DND-41 (cell line): ENCODE measurements around the gene NOC2L.

Experiments used
- ATAC-seq: fragments of 200-7000 bp; cut with Tn5 transposase; 3 replicates; pipeline ENCODE4 v1.9.1; 2021; ENCODE audit warnings: low read depth; ENCODE audit not compliant: insufficient read depth
- DNase-seq: peaks from one replicate; pipeline ENCODE4 v3.0.0-alpha.2; 2020
- H2AFZ ChIP-seq: 2 replicates; pipeline ENCODE4 v1.6.0; 2012; ENCODE audit warnings: low read depth, low read length
- H3K27ac ChIP-seq: 2 replicates; pipeline ENCODE4 v1.5.1; 2012; ENCODE audit warnings: low read length, inconsistent platforms
- H3K27me3 ChIP-seq: fragments of 200-600 bp; sonication (generic); 2 replicates; pipeline ENCODE4 v1.6.0; 2012; ENCODE audit warnings: low read length, mild to moderate bottlenecking, inconsistent platforms; ENCODE audit not compliant: insufficient read depth, poor library complexity
- H3K36me3 ChIP-seq: 2 replicates; pipeline ENCODE4 v1.5.1; 2012; ENCODE audit warnings: low read length, inconsistent platforms; ENCODE audit not compliant: insufficient read depth
- H3K4me1 ChIP-seq: 2 replicates; pipeline ENCODE4 v1.5.1; 2012; ENCODE audit warnings: mild to moderate bottlenecking, low read length; ENCODE audit not compliant: insufficient read depth
- H3K4me2 ChIP-seq: 2 replicates; pipeline ENCODE4 v1.6.0; 2012; ENCODE audit warnings: mild to moderate bottlenecking, moderate library complexity, low read length, inconsistent platforms; ENCODE audit not compliant: insufficient read depth
- H3K4me3 ChIP-seq, 2 experiments: fragments of 200-600 bp in 1 of 2; shearing (Covaris generic) in 1 of 2; 2 replicates each; pipeline ENCODE4 v1.5.1; 2012 to 2016; ENCODE audit warnings: inconsistent platforms in 2 of 2, low read length in 2 of 2, mild to moderate bottlenecking in 2 of 2, low read depth in 1 of 2, moderate library complexity in 1 of 2
- H3K79me2 ChIP-seq: 2 replicates; pipeline ENCODE4 v1.6.0; 2012; ENCODE audit warnings: low read length, inconsistent platforms; ENCODE audit not compliant: insufficient read depth
- H3K9ac ChIP-seq: 2 replicates; pipeline ENCODE4 v1.6.0; 2012; ENCODE audit warnings: low read depth, mild to moderate bottlenecking, inconsistent platforms, low read length, moderate library complexity
- H3K9me3 ChIP-seq: 2 replicates; pipeline ENCODE4 v1.5.1; 2012; ENCODE audit warnings: low read length, moderate library complexity, mild to moderate bottlenecking, inconsistent platforms; ENCODE audit not compliant: insufficient read depth, severe bottlenecking
- H4K20me1 ChIP-seq: 2 replicates; pipeline ENCODE4 v1.6.0; 2012; ENCODE audit warnings: low read length; ENCODE audit not compliant: insufficient read depth
- EZH2 ChIP-seq: IDR thresholded peaks from 3 replicates; pipeline ENCODE4 v1.6.1; 2012; ENCODE audit warnings: borderline replicate concordance, low read depth, mild to moderate bottlenecking, moderate library complexity, low read length, inconsistent platforms; ENCODE audit not compliant: severe bottlenecking
- TF ChIP-seq, protein P1 (sequence below): IDR thresholded peaks from 2 replicates; pipeline ENCODE4 v1.5.1; 2012; ENCODE audit warnings: borderline replicate concordance, low read length, moderate library complexity, mild to moderate bottlenecking; ENCODE audit not compliant: poor library complexity, severe bottlenecking; ENCODE audit errors: extremely low read depth

NOC2L gene

DNA sequence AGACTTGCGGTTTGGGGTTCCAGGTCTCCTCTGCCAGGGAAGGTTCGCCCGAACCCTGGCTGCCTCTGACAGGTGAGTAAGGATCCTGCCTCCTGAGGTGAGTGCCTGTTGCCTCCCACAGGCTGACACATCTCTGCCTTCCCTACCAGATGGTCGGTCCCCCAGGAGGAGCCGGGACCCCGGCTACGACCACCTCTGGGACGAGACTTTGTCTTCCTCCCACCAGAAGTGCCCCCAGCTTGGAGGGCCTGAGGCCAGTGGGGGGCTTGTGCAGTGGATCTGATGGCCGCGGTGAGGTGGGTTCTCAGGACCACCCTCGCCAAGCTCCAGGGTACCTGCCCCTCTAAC, 15.2 kb upstream of the NOC2L start:
- DNase-seq (no peak), ATAC-seq (no peak)
- Histone ChIP-seq H2AFZ (no peak overlapping the region), H3K9ac (no peak overlapping the region), H3K36me3 (no peaks in the 10 kb centered on the region), H3K79me2 (no peaks in the 10 kb centered on the region), H3K4me3 (no peak overlapping the region), H3K27me3 (peaks cover 9% of the 10 kb centered on the region), H3K4me1 (peaks cover 15% of the 10 kb centered on the region), H4K20me1 (no peaks in the 10 kb centered on the region; the same call in 1 of the 2 replicates), H3K4me2 (no peak overlapping the region), H3K9me3 (no peaks in the 10 kb centered on the region), H3K27ac (no peak overlapping the region)
- TF ChIP-seq, protein P1, sequence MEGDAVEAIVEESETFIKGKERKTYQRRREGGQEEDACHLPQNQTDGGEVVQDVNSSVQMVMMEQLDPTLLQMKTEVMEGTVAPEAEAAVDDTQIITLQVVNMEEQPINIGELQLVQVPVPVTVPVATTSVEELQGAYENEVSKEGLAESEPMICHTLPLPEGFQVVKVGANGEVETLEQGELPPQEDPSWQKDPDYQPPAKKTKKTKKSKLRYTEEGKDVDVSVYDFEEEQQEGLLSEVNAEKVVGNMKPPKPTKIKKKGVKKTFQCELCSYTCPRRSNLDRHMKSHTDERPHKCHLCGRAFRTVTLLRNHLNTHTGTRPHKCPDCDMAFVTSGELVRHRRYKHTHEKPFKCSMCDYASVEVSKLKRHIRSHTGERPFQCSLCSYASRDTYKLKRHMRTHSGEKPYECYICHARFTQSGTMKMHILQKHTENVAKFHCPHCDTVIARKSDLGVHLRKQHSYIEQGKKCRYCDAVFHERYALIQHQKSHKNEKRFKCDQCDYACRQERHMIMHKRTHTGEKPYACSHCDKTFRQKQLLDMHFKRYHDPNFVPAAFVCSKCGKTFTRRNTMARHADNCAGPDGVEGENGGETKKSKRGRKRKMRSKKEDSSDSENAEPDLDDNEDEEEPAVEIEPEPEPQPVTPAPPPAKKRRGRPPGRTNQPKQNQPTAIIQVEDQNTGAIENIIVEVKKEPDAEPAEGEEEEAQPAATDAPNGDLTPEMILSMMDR, result no peak
- no peak for TF ChIP-seq EZH2

DNA sequence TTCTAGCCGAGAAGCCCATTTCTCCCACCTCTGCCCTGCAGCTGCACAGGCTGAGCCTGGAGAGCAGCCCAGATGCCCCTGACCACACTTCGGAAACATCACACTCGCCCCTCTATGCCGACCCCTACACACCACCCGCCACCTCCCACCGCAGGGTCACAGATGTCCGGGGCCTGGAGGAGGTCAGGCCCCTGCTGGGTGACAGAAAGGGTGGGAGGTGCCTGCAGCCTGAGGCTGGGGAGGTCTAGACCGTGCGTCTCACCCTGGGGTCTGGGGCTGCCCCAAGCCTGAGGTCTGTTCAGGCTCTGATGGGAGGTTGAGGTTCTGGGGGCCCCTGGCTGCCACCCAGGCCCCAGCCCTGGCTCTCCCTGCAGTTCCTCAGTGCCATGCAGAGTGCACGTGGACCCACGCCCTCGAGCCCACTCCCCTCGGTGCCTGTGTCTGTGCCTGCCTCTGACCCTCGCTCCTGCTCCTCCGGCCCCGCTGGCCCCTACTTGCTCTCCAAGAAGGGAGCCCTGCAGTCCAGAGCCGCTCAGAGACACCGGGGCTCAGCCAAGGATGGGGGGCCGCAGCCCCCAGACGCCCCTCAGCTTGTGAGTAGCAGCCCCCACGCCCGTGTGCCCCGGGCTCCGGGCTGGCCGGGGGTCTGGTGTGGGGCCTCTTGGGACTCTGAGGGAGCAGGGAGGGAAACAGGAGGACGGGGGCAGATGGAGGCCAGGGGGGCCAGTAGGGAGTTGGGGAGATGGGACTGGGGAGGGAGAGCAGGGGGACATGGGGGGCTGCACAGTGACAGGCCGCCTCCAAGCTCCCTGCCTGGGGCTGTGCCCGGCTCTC, 14.6 kb upstream of the NOC2L start:
- no peak overlapping the region for H3K4me2 ChIP-seq
- H3K27ac ChIP-seq, result no peak overlapping the region
- TF ChIP-seq EZH2, result no peak
- TF ChIP-seq, protein P1, result no peak
- ATAC-seq, result no peak
- H2AFZ ChIP-seq, result no peak overlapping the region
- H3K79me2 ChIP-seq, result no peaks in the 10 kb centered on the region
- no peaks in the 10 kb centered on the region for H3K9me3 ChIP-seq
- no peaks in the 10 kb centered on the region; the same call in 1 of the 2 replicates for H4K20me1 ChIP-seq
- H3K4me3 ChIP-seq, result no peak overlapping the region
- DNase-seq, result no peak
- H3K4me1 ChIP-seq, result peaks cover 15% of the 10 kb centered on the region
- no peak overlapping the region for H3K9ac ChIP-seq
- peaks cover 9% of the 10 kb centered on the region for H3K27me3 ChIP-seq
- H3K36me3 ChIP-seq, result no peaks in the 10 kb centered on the region

DNA sequence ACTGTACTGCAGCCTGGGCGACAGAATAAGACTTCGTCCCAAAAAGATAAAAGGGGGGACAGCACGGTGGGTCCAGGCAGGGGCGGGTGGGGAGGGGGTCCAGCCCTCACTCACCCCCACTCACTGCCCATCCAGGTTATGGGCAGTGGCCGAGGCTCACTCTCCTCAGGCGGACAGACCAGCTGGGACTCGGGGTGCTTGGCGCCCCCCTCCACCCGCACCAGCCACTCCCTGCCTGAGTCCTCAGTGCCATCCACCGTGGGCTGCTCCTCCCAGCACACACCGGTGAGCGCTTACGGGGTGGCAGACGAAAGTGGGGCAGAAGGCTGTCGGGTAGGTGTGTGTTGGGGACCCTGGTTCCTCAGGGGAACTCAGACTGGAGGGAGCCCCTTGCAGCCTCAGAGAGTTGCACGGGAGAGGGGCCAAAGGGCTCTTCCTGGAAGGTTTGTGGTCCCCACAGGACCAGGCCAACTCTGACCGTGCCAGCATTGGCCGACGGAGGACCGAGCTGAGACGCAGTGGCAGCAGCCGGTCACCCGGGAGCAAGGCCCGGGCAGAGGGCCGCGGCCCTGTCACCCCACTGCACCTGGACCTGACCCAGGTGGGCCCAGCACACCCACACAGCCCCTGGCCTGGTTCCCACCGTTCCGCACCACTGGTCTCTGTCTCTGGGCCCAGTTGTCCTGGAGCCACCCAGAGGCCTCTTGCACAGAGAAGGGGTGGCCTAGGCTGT, 13.8 kb upstream of the NOC2L start:
- DNase-seq (no peak), ATAC-seq (no peak)
- H4K20me1 ChIP-seq, result peaks cover 5% of the 10 kb centered on the region; the same call in 1 of the 2 replicates
- no peak overlapping the region for H2AFZ ChIP-seq
- peaks cover 9% of the 10 kb centered on the region for H3K27me3 ChIP-seq
- no peak overlapping the region for H3K4me2 ChIP-seq
- no peaks in the 10 kb centered on the region for H3K9me3 ChIP-seq
- H3K27ac ChIP-seq, result no peak overlapping the region
- H3K4me1 ChIP-seq, result peaks cover 15% of the 10 kb centered on the region
- H3K36me3 ChIP-seq, result no peaks in the 10 kb centered on the region
- no peak overlapping the region for H3K9ac ChIP-seq
- H3K79me2 ChIP-seq, result no peaks in the 10 kb centered on the region
- no peak for TF ChIP-seq EZH2
- TF ChIP-seq, protein P1, result no peak
- no peak overlapping the region for H3K4me3 ChIP-seq
